ENCODE data around the gene PPP1R3D.

PPP1R3D gene

GRCh38 chr20:59977086-59977485 is 37.0 kb upstream of the PPP1R3D start:
- DNase-seq (ENCODE audit: low read depth) = no peak
- no peak for TF ChIP-seq CTCF (conservative IDR thresholded peaks at IDR 0.05; ENCODE audit: low read depth, low read length)
- no peak overlapping the region for H3K4me3 ChIP-seq (ENCODE audit: low read depth, low read length)

- no peak for DNase-seq (ENCODE audit: low read depth)
- no peak for TF ChIP-seq CTCF (conservative IDR thresholded peaks at IDR 0.05; ENCODE audit: low read depth, low read length)
- H3K4me3 ChIP-seq (ENCODE audit: low read depth, low read length) = no peak overlapping the region
These were observed 36.2 kb upstream of the PPP1R3D start for GRCh38 chr20:59976156-59976782.

- TF ChIP-seq CTCF (conservative IDR thresholded peaks at IDR 0.05; ENCODE audit: low read depth, low read length) = no peak
- no peak for DNase-seq (ENCODE audit: low read depth)
- no peak overlapping the region for H3K4me3 ChIP-seq (ENCODE audit: low read depth, low read length)
These were observed 32.1 kb upstream of the PPP1R3D start for GRCh38 chr20:59972037-59972801.

DNA sequence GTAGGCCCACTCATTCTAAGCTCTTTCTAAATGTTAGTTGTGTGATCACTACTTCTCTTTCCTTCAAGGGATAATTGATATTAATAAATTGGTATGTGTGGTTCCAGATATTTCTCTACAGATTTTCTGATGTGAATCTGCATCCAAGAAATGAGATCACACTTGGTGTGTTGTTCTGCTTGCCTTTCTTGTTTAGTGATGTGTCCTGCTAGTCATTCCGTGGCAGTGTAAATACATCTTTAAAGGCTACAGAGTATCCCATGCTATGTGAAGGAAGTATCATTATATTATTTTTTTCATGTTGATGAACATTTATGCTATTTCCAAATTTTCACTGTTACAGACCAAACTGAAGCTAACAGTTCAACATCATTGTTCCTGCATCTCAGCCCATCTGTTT is 31.3 kb upstream of the PPP1R3D start:
- no peak for TF ChIP-seq CTCF (conservative IDR thresholded peaks at IDR 0.05; ENCODE audit: low read depth, low read length)
- no peak overlapping the region for H3K4me3 ChIP-seq (ENCODE audit: low read depth, low read length)
- no peak for DNase-seq (ENCODE audit: low read depth)

GRCh38 chr20:59966428-59966827 is 26.3 kb upstream of the PPP1R3D start:
- no peak for TF ChIP-seq CTCF (conservative IDR thresholded peaks at IDR 0.05; ENCODE audit: low read depth, low read length)
- H3K4me3 ChIP-seq (ENCODE audit: low read depth, low read length) = no peak overlapping the region
- no peak for DNase-seq (ENCODE audit: low read depth)

GRCh38 chr20:59962155-59962554 is 22.1 kb upstream of the PPP1R3D start:
- TF ChIP-seq CTCF (conservative IDR thresholded peaks at IDR 0.05; ENCODE audit: low read depth, low read length) = no peak
- no peak for DNase-seq (ENCODE audit: low read depth)

GRCh38 chr20:59961423-59961822 is 21.3 kb upstream of the PPP1R3D start:
- DNase-seq (ENCODE audit: low read depth) = no peak
- no peak for TF ChIP-seq CTCF (conservative IDR thresholded peaks at IDR 0.05; ENCODE audit: low read depth, low read length)
- no peak overlapping the region for H3K4me3 ChIP-seq (ENCODE audit: low read depth, low read length)

More at GRCh38 chr20:59962155-59962554, 22.1 kb upstream of the PPP1R3D start:
- H3K4me3 ChIP-seq (ENCODE audit: low read depth, low read length) = no peak overlapping the region
